NCI-H2196 (cell line): Measurements from ENCODE around the gene KRT4.
A peak's percentile ranks its signal among the peaks of the same experiment; 100 is the strongest.
"Not testable (repeated sequence)": the region's sequence is repeated elsewhere in the genome, so short reads cannot be mapped to it uniquely, and the experiment has no call there.

ENCODE experiments used
- DNase-seq: peaks from one replicate; lab custom pipeline; 2025; ENCODE audit not compliant: unreplicated experiment; lab: John Stamatoyannopoulos, UW

The KRT4 gene

GRCh38 chr12:52813885-52814709, at the start of gene KRT4:
Gene KRT4 (minus strand): TSS chr12:52814116. CDS start chr12:52814058, 58 bp downstream.
- peak; percentile 11 for DNase-seq

- DNase-seq: peak; percentile 20
These were observed 48.1 kb upstream of the KRT4 start for GRCh38 chr12:52862023-52862422.

GRCh38 chr12:52861511-52861910, 47.6 kb upstream of the KRT4 start:
- DNase-seq: no peak

GRCh38 chr12:52860102-52860823, 46.3 kb upstream of the KRT4 start:
- DNase-seq: peak; percentile 39

- DNase-seq: no peak
These were observed 43.6 kb upstream of the KRT4 start for GRCh38 chr12:52857500-52857899.

GRCh38 chr12:52856787-52857186, 42.9 kb upstream of the KRT4 start:
- DNase-seq: no peak

- DNase-seq: not testable (repeated sequence)
These were observed 42.2 kb upstream of the KRT4 start for GRCh38 chr12:52856077-52856476.

GRCh38 chr12:52851787-52852186, 37.9 kb upstream of the KRT4 start:
- no peak for DNase-seq

- no peak for DNase-seq
These were observed 36.8 kb upstream of the KRT4 start for GRCh38 chr12:52850681-52851080.

GRCh38 chr12:52849511-52849910, 35.6 kb upstream of the KRT4 start:
- no peak for DNase-seq

GRCh38 chr12:52848661-52849255, 34.8 kb upstream of the KRT4 start, which contains the start of gene KRT78:
Gene KRT78 (minus strand): TSS chr12:52848994. CDS start chr12:52848930, 64 bp downstream.
- no peak for DNase-seq

- DNase-seq: no peak
These were observed 33.6 kb upstream of the KRT4 start for GRCh38 chr12:52847335-52848102.

- DNase-seq: no peak
These were observed 32.5 kb upstream of the KRT4 start for GRCh38 chr12:52846356-52846970.

GRCh38 chr12:52845946-52846345, 32.0 kb upstream of the KRT4 start:
- DNase-seq: no peak

GRCh38 chr12:52844386-52844785, 30.5 kb upstream of the KRT4 start:
- DNase-seq: no peak

GRCh38 chr12:52839436-52840105, 25.7 kb upstream of the KRT4 start:
- no peak for DNase-seq

GRCh38 chr12:52838609-52839435, 24.9 kb upstream of the KRT4 start:
- no peak for DNase-seq

- no peak for DNase-seq
These were observed 24.1 kb upstream of the KRT4 start for GRCh38 chr12:52837781-52838608.
